CD14-positive monocyte (primary cell): ENCODE data around the gene UBE3D. TPM values are rescaled to one million over a fixed set of nuclear protein-coding genes. Genes with fewer than 3 reads are reported as not detected.

Experiments
- DNase-seq, 3 donors: peaks; one replicate each; pipeline ENCODE4 v3.0.0-alpha.2; 2011 to 2022
- H2AFZ ChIP-seq: 2 replicates; pipeline ENCODE4 v1.6.0; 2012; ENCODE audit warnings: mild to moderate bottlenecking, low read depth, low read length, inconsistent platforms; ENCODE audit not compliant: insufficient read depth, poor library complexity, severe bottlenecking
- H3K27ac ChIP-seq, 2 donors: 1 replicate in 1 of 2; 2 replicates in 1 of 2; pipeline ENCODE4 v1.5.1; 2012 to 2013; ENCODE audit warnings: low read length in 2 of 2, control low read depth in 1 of 2, inconsistent platforms in 1 of 2, low read depth in 1 of 2, mild to moderate bottlenecking in 1 of 2
- H3K27me3 ChIP-seq, 2 donors: one replicate each; pipeline versions ENCODE4 v1.6.0 to v1.6.1; 2011 to 2013; ENCODE audit warnings: low read length in 2 of 2; ENCODE audit not compliant: control insufficient read depth in 2 of 2, insufficient read depth in 2 of 2
- H3K36me3 ChIP-seq, 2 donors: replicated peaks in 1 of 2; 1 replicate in 1 of 2; 2 replicates in 1 of 2; pipeline versions ENCODE4 v1.5.1 to v1.6.1; 2012 to 2013; ENCODE audit warnings: low read length in 2 of 2, control low read depth in 1 of 2, inconsistent platforms in 1 of 2, mild to moderate bottlenecking in 1 of 2; ENCODE audit not compliant: insufficient read depth in 2 of 2, control insufficient read depth in 1 of 2
- H3K4me1 ChIP-seq, 2 donors: 1 replicate in 1 of 2; 2 replicates in 1 of 2; pipeline versions ENCODE4 v1.5.1 to v1.6.1; 2012 to 2013; ENCODE audit warnings: low read length in 2 of 2, control low read depth in 1 of 2, inconsistent platforms in 1 of 2, mild to moderate bottlenecking in 1 of 2, moderate library complexity in 1 of 2; ENCODE audit not compliant: insufficient read depth in 2 of 2, control insufficient read depth in 1 of 2
- H3K4me2 ChIP-seq: replicated peaks from 2 replicates; pipeline ENCODE3; 2012; ENCODE audit warnings: low read length, moderate library complexity, mild to moderate bottlenecking; ENCODE audit not compliant: poor library complexity, severe bottlenecking; ENCODE audit errors: extremely low read depth
- H3K4me3 ChIP-seq, 3 experiments: fragments of 200-600 bp in 1 of 3; sonication (generic) in 1 of 3; replicated peaks in 1 of 3; 1 replicate in 2 of 3; 2 replicates in 1 of 3; pipeline ENCODE4 v1.5.1; 2011 to 2013; ENCODE audit warnings: low read length in 3 of 3, mild to moderate bottlenecking in 3 of 3, control low read depth in 2 of 3, low read depth in 2 of 3, inconsistent platforms in 1 of 3, moderate library complexity in 1 of 3
- H3K79me2 ChIP-seq: 2 replicates; pipeline ENCODE4 v1.6.0; 2012; ENCODE audit warnings: mild to moderate bottlenecking, control low read depth, inconsistent platforms, low read length, moderate library complexity; ENCODE audit not compliant: insufficient read depth
- H3K9ac ChIP-seq: 2 replicates; pipeline ENCODE4 v1.6.0; 2017; ENCODE audit warnings: low read length, mild to moderate bottlenecking; ENCODE audit not compliant: insufficient read depth, poor library complexity, severe bottlenecking
- H3K9me3 ChIP-seq, 2 donors: replicated peaks in 1 of 2; 1 replicate in 1 of 2; 2 replicates in 1 of 2; pipeline versions ENCODE4 v1.5.1 to v1.6.1; 2012 to 2013; ENCODE audit warnings: low read length in 2 of 2, control low read depth in 1 of 2; ENCODE audit not compliant: control insufficient read depth in 1 of 2, insufficient read depth in 1 of 2
- H4K20me1 ChIP-seq: 2 replicates; pipeline ENCODE4 v1.6.0; 2012; ENCODE audit warnings: mild to moderate bottlenecking, low read length, control low read depth, moderate library complexity; ENCODE audit not compliant: insufficient read depth
- H3K27ac Mint-ChIP-seq, 7 donors: one replicate each; pipeline ENCODE4 v1.8.0; 2020; ENCODE audit warnings: mild to moderate bottlenecking in 7 of 7, mixed read lengths in 7 of 7, moderate library complexity in 6 of 7, inconsistent platforms in 2 of 7
- H3K27me3 Mint-ChIP-seq, 3 donors: one replicate each; pipeline ENCODE4 v1.8.0; 2021 to 2022; ENCODE audit warnings: low read depth in 3 of 3, mild to moderate bottlenecking in 3 of 3, mixed read lengths in 3 of 3, moderate library complexity in 3 of 3, inconsistent platforms in 1 of 3
- H3K36me3 Mint-ChIP-seq, 2 donors: one replicate each; pipeline ENCODE4 v1.8.0; 2020; ENCODE audit warnings: mixed read lengths in 2 of 2, inconsistent platforms in 1 of 2, mild to moderate bottlenecking in 1 of 2
- H3K4me1 Mint-ChIP-seq: one replicate; pipeline ENCODE4 v1.8.0; 2020; ENCODE audit warnings: mild to moderate bottlenecking, mixed read lengths
- H3K4me3 Mint-ChIP-seq, 2 donors: one replicate each; pipeline ENCODE4 v1.8.0; 2020; ENCODE audit warnings: mild to moderate bottlenecking in 2 of 2, mixed read lengths in 2 of 2, moderate library complexity in 1 of 2
- H3K9me3 Mint-ChIP-seq, 7 donors: one replicate each; pipeline ENCODE4 v1.8.0; 2020 to 2022; ENCODE audit warnings: mixed read lengths in 7 of 7, mild to moderate bottlenecking in 6 of 7, moderate library complexity in 6 of 7, inconsistent platforms in 2 of 7
- CTCF ChIP-seq: fragments of 200-600 bp; IDR thresholded peaks from one replicate; pipeline ENCODE4 v1.8.0; 2022; ENCODE audit warnings: antibody characterized with exemption, mild to moderate bottlenecking
- WGBS: methylation state at CpG from one replicate; pipeline ENCODE4 v1.1.5; 2013; ENCODE audit warnings: missing lambda C conversion rate; ENCODE audit not compliant: insufficient coverage; 5-methylcytosine and 5-hydroxymethylcytosine counted together
- intact Hi-C, 2 donors: fragments of 100-400 bp; cut with micrococcal nuclease; formaldehyde crosslinking; loops; one replicate each; pipeline versions ENCODE4 v1.15.0 to v1.15.1; 2023
- polyA plus RNA-seq, 3 donors: library from polyadenylated mRNA; depleted of rRNA in 1 of 3; unstranded in 2 of 3; stranded (reverse) in 1 of 3; fragments of 300-500 nt in 2 of 3; fragments of >200 nt in 1 of 3; fragmentation: Illumina TruSeq in 2 of 3; gene quantifications; 1 replicate in 2 of 3; 2 replicates in 1 of 3; pipeline ENCODE4 v1.2.3, GENCODE V29; 2012 to 2021

The UBE3D gene
- polyA plus RNA-seq, 3 donors = 0.61 to 1.7 (median 1.1) TPM

- intact Hi-C loops = no loop called here
Observed at GRCh38 chr6:83071023-83071422, 5.4 kb upstream of the UBE3D start.

GRCh38 chr6:83069633-83070032 is 4.0 kb upstream of the UBE3D start:
- Mint-ChIP-seq H3K4me1 (peaks cover 43% of the 10 kb centered on the region), H3K36me3 (no peaks in the 10 kb centered on the region), H3K4me3 (no peak overlapping the region), H3K27ac (no peak overlapping the region), H3K27me3 (no peaks in the 10 kb centered on the region), H3K9me3 (peaks cover 0 to 2% (median 0%) of the 10 kb centered on the region in 7 donors)
- H3K9ac ChIP-seq = no peak overlapping the region
- H3K27ac ChIP-seq = no peak overlapping the region
- peaks cover 3% of the 10 kb centered on the region for H4K20me1 ChIP-seq
- intact Hi-C loops = loop anchor here (5.0 to 10.0 kb wide), 5 partner anchors 123 to 1158 kb away; partner anchors contain the start of genes CEP162 (in 2 of the 2), IBTK (in 2 of the 2), PGM3 (in 2 of the 2) and RWDD2A (in 2 of the 2)
- H2AFZ ChIP-seq = no peak overlapping the region
- no peak for TF ChIP-seq CTCF
- H3K4me2 ChIP-seq = no peak overlapping the region
- no peaks in the 10 kb centered on the region for H3K36me3 ChIP-seq
- H3K4me3 ChIP-seq = no peak overlapping the region
- H3K4me1 ChIP-seq = peaks cover 39 to 51% of the 10 kb centered on the region in 2 donors
- H3K27me3 ChIP-seq = no peaks in the 10 kb centered on the region
- peaks cover 55% of the 10 kb centered on the region for H3K79me2 ChIP-seq
- H3K9me3 ChIP-seq = no peaks in the 10 kb centered on the region
- no peak for DNase-seq

More at GRCh38 chr6:83071023-83071422, 5.4 kb upstream of the UBE3D start:
- Histone ChIP-seq H3K9ac (no peak overlapping the region), H3K27me3 (no peaks in the 10 kb centered on the region), H3K4me3 (peak overlapping the region in 2 of 3 experiments; percentile 21 to 27), H3K79me2 (peaks cover 69% of the 10 kb centered on the region), H3K4me1 (peaks cover 30 to 37% of the 10 kb centered on the region in 2 donors), H3K4me2 (peak overlapping the region; percentile 31), H2AFZ (peak overlapping the region; percentile 49), H3K27ac (peak overlapping the region; percentile 29 to 70), H3K36me3 (no peaks in the 10 kb centered on the region), H3K9me3 (no peaks in the 10 kb centered on the region), H4K20me1 (peaks cover 3% of the 10 kb centered on the region)
- peak; percentile 53 to 78 (median 70) for DNase-seq
- H3K36me3 Mint-ChIP-seq = peaks cover 3 to 4% of the 10 kb centered on the region in 2 donors
- no peaks in the 10 kb centered on the region for H3K27me3 Mint-ChIP-seq
- 78% methylated on average over 3 of the region's 4 CpGs for WGBS
- H3K4me3 Mint-ChIP-seq = peak overlapping the region; percentile 45 to 53
- TF ChIP-seq CTCF = no peak
- H3K9me3 Mint-ChIP-seq = no peaks in the 10 kb centered on the region
- peaks cover 34% of the 10 kb centered on the region for H3K4me1 Mint-ChIP-seq
- peak overlapping the region; percentile 79 to 92 (median 86) for H3K27ac Mint-ChIP-seq
